ENCODE results near the gene MRTFA. TPM values are rescaled to one million over a fixed set of nuclear protein-coding genes. Genes with fewer than 3 reads are reported as not detected.

The MRTFA gene
- total and polyA plus RNA-seq, 9 of the 15 experiments (the other 6 are each of a cell fraction or from before 2014, with no cell fraction given), result 0.84 to 21.1 (median 3.7) TPM

DNA sequence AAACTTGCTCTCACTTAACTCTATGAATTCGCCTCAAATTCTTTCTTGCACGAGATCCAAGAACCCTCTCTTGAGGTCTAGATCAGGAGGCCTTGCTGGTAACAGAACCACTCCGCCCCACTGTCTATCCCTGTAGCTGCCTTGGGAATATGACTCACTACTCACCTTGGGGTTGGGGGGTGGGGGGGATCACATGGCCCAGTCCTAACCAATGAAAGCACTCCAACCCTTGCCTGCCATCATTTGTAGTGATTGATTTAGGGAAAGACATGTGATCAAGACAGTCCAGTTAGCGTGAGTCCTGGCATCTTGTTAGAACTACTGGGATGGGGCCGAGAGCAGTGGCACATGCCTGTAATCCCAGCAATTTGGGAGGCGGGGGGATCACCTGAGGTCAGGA, 4.8 kb upstream of the MRTFA start (continued):
- TF ChIP-seq, protein P1, sequence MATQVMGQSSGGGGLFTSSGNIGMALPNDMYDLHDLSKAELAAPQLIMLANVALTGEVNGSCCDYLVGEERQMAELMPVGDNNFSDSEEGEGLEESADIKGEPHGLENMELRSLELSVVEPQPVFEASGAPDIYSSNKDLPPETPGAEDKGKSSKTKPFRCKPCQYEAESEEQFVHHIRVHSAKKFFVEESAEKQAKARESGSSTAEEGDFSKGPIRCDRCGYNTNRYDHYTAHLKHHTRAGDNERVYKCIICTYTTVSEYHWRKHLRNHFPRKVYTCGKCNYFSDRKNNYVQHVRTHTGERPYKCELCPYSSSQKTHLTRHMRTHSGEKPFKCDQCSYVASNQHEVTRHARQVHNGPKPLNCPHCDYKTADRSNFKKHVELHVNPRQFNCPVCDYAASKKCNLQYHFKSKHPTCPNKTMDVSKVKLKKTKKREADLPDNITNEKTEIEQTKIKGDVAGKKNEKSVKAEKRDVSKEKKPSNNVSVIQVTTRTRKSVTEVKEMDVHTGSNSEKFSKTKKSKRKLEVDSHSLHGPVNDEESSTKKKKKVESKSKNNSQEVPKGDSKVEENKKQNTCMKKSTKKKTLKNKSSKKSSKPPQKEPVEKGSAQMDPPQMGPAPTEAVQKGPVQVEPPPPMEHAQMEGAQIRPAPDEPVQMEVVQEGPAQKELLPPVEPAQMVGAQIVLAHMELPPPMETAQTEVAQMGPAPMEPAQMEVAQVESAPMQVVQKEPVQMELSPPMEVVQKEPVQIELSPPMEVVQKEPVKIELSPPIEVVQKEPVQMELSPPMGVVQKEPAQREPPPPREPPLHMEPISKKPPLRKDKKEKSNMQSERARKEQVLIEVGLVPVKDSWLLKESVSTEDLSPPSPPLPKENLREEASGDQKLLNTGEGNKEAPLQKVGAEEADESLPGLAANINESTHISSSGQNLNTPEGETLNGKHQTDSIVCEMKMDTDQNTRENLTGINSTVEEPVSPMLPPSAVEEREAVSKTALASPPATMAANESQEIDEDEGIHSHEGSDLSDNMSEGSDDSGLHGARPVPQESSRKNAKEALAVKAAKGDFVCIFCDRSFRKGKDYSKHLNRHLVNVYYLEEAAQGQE (IDR thresholded peaks at IDR 0.05; ENCODE audit: borderline replicate concordance), result peak; percentile 53
- TF ChIP-seq, protein P1 (CRISPR knock-in tag; IDR thresholded peaks at IDR 0.05; ENCODE audit: low read depth), result no peak
- TF ChIP-seq, protein P2, sequence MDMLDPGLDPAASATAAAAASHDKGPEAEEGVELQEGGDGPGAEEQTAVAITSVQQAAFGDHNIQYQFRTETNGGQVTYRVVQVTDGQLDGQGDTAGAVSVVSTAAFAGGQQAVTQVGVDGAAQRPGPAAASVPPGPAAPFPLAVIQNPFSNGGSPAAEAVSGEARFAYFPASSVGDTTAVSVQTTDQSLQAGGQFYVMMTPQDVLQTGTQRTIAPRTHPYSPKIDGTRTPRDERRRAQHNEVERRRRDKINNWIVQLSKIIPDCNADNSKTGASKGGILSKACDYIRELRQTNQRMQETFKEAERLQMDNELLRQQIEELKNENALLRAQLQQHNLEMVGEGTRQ (CRISPR knock-in tag; IDR thresholded peaks at IDR 0.05), result peak; percentile 84
- TF ChIP-seq, protein P3, sequence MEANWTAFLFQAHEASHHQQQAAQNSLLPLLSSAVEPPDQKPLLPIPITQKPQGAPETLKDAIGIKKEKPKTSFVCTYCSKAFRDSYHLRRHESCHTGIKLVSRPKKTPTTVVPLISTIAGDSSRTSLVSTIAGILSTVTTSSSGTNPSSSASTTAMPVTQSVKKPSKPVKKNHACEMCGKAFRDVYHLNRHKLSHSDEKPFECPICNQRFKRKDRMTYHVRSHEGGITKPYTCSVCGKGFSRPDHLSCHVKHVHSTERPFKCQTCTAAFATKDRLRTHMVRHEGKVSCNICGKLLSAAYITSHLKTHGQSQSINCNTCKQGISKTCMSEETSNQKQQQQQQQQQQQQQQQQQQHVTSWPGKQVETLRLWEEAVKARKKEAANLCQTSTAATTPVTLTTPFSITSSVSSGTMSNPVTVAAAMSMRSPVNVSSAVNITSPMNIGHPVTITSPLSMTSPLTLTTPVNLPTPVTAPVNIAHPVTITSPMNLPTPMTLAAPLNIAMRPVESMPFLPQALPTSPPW (CRISPR knock-in tag; IDR thresholded peaks at IDR 0.05), result peak; percentile 86
- TF ChIP-seq FOS (IDR thresholded peaks at IDR 0.05; ENCODE audit: extremely low read depth, insufficient read length) (peak; percentile 29), TEAD4 (IDR thresholded peaks at IDR 0.05; ENCODE audit: low read length) (no peak), TEAD4 (CRISPR knock-in tag; IDR thresholded peaks at IDR 0.05; ENCODE audit: borderline replicate concordance) (no peak), CBFA2T2 (conservative IDR thresholded peaks at IDR 0.05) (peak; percentile 28; the same call in 1 of the 2 replicates), ESRRA (IDR thresholded peaks at IDR 0.05; ENCODE audit: borderline replicate concordance, low read depth) (no peak), SUPT5H (IDR thresholded peaks at IDR 0.05) (no peak), FOSL1 (tag; conservative IDR thresholded peaks at IDR 0.05) (peak; percentile 86), SMARCE1 (IDR thresholded peaks at IDR 0.05) (0 out of 2 replicates have a peak, but pooled peaks have one; percentile 21), SMARCA4 (IDR thresholded peaks at IDR 0.05) (0 out of 2 replicates have a peak, but pooled peaks have one; percentile 23), DPF2 (IDR thresholded peaks at IDR 0.05) (0 out of 2 replicates have a peak, but pooled peaks have one; percentile 23)
- TF ChIP-seq, protein P4, sequence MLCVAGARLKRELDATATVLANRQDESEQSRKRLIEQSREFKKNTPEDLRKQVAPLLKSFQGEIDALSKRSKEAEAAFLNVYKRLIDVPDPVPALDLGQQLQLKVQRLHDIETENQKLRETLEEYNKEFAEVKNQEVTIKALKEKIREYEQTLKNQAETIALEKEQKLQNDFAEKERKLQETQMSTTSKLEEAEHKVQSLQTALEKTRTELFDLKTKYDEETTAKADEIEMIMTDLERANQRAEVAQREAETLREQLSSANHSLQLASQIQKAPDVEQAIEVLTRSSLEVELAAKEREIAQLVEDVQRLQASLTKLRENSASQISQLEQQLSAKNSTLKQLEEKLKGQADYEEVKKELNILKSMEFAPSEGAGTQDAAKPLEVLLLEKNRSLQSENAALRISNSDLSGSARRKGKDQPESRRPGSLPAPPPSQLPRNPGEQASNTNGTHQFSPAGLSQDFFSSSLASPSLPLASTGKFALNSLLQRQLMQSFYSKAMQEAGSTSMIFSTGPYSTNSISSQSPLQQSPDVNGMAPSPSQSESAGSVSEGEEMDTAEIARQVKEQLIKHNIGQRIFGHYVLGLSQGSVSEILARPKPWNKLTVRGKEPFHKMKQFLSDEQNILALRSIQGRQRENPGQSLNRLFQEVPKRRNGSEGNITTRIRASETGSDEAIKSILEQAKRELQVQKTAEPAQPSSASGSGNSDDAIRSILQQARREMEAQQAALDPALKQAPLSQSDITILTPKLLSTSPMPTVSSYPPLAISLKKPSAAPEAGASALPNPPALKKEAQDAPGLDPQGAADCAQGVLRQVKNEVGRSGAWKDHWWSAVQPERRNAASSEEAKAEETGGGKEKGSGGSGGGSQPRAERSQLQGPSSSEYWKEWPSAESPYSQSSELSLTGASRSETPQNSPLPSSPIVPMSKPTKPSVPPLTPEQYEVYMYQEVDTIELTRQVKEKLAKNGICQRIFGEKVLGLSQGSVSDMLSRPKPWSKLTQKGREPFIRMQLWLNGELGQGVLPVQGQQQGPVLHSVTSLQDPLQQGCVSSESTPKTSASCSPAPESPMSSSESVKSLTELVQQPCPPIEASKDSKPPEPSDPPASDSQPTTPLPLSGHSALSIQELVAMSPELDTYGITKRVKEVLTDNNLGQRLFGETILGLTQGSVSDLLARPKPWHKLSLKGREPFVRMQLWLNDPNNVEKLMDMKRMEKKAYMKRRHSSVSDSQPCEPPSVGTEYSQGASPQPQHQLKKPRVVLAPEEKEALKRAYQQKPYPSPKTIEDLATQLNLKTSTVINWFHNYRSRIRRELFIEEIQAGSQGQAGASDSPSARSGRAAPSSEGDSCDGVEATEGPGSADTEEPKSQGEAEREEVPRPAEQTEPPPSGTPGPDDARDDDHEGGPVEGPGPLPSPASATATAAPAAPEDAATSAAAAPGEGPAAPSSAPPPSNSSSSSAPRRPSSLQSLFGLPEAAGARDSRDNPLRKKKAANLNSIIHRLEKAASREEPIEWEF (CRISPR knock-in tag; IDR thresholded peaks at IDR 0.05), result no peak
